ENCODE data around the gene BMPER.

Gene BMPER

GRCh38 chr7:33905389-33906032 lies at the start of gene BMPER:
BMPER (plus strand) TSS chr7:33905539; CDS start chr7:33905614, 75 bp downstream.
- FAIRE-seq: no peak

- no peak for FAIRE-seq
Observed at GRCh38 chr7:33861947-33862346, 43.4 kb upstream of the BMPER start.

- FAIRE-seq: no peak
Observed at GRCh38 chr7:33862946-33863814, 42.2 kb upstream of the BMPER start.

- no peak for FAIRE-seq
Observed at GRCh38 chr7:33868166-33868565, 37.2 kb upstream of the BMPER start.

GRCh38 chr7:33869176-33869575 lies 36.2 kb upstream of the BMPER start:
- no peak for FAIRE-seq

GRCh38 chr7:33870120-33870519 lies 35.2 kb upstream of the BMPER start:
- no peak for FAIRE-seq

GRCh38 chr7:33872870-33873269 lies 32.5 kb upstream of the BMPER start:
- no peak for FAIRE-seq

- no peak for FAIRE-seq
Observed at GRCh38 chr7:33873518-33873917, 31.8 kb upstream of the BMPER start.

- FAIRE-seq: no peak
Observed at GRCh38 chr7:33873981-33874750, 31.2 kb upstream of the BMPER start.

GRCh38 chr7:33874943-33875342 lies 30.4 kb upstream of the BMPER start:
- FAIRE-seq: no peak

GRCh38 chr7:33876596-33877274 lies 28.6 kb upstream of the BMPER start:
- no peak for FAIRE-seq

- no peak for FAIRE-seq
Observed at GRCh38 chr7:33880787-33881186, 24.6 kb upstream of the BMPER start.

GRCh38 chr7:33881316-33881715 lies 24.0 kb upstream of the BMPER start:
- no peak for FAIRE-seq

GRCh38 chr7:33882040-33882837 lies 23.1 kb upstream of the BMPER start:
- FAIRE-seq: no peak

- no peak for FAIRE-seq
Observed at GRCh38 chr7:33882950-33883670, 22.2 kb upstream of the BMPER start.

- no peak for FAIRE-seq
Observed at GRCh38 chr7:33883671-33883965, 21.7 kb upstream of the BMPER start.

GRCh38 chr7:33885290-33886148 lies 19.8 kb upstream of the BMPER start:
- FAIRE-seq: no peak

GRCh38 chr7:33886149-33886623 lies 19.2 kb upstream of the BMPER start:
- no peak for FAIRE-seq

- no peak for FAIRE-seq
Observed at GRCh38 chr7:33887266-33887975, 17.9 kb upstream of the BMPER start.

- no peak for FAIRE-seq
Observed at GRCh38 chr7:33888166-33888565, 17.2 kb upstream of the BMPER start.

All from G401.6 (cell line).